ENCODE results near the gene TBX20.

DNA sequence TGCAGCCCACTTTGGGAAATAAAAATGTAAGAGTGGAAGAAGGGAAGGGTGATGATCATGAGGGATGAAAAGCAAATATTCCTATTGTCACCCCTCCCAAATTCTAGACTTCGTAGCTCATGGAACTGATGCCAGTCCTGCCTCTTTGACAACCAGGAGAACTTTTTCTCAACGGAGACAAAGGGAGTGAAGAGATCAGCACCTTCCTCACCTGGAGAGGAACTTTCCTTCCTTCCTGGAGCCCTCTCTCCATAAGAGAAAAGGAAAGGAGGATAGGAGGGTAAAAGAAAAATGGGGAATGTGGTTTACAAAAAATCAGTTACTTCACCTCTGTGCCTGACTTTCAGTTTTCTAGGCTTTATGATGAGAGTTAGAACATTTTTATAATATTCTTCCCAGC is 3.4 kb downstream of the TBX20 start:
- TF ChIP-seq FOXM1 (IDR thresholded peaks at IDR 0.05; ENCODE audit: low read depth, low read length) = no peak
- TF ChIP-seq, protein P1, sequence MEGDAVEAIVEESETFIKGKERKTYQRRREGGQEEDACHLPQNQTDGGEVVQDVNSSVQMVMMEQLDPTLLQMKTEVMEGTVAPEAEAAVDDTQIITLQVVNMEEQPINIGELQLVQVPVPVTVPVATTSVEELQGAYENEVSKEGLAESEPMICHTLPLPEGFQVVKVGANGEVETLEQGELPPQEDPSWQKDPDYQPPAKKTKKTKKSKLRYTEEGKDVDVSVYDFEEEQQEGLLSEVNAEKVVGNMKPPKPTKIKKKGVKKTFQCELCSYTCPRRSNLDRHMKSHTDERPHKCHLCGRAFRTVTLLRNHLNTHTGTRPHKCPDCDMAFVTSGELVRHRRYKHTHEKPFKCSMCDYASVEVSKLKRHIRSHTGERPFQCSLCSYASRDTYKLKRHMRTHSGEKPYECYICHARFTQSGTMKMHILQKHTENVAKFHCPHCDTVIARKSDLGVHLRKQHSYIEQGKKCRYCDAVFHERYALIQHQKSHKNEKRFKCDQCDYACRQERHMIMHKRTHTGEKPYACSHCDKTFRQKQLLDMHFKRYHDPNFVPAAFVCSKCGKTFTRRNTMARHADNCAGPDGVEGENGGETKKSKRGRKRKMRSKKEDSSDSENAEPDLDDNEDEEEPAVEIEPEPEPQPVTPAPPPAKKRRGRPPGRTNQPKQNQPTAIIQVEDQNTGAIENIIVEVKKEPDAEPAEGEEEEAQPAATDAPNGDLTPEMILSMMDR (IDR thresholded peaks at IDR 0.05 in 2 of 3, conservative IDR thresholded peaks at IDR 0.05 in 1 of 3; ENCODE audit: control insufficient read depth in 2 of 3, extremely low read depth in 1 of 3, insufficient read depth in 1 of 3, low read depth in 3 of 3, low read length in 3 of 3) = no peak
